Measurements from ENCODE around the gene SPOCK1.

DNA sequence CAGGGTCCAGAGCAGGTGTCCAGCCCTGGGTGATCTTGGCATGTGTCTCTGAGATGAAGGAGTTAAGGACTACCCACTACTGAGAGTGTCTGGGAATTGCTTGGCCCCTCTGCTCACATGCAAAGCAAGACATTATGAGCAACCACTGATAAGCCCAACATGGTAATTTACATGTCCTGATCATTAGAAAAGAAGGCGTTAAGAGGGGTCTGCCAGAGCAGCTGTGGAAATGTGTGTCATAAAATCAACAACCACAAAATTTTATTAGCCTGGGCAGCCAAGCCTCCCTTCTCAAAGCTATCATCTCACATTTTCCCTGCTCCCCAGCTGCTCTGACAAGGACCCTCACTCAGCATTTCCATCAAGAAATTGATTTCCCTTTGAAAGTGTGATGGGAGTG lies 351.0 kb downstream of the SPOCK1 start:
- TF ChIP-seq, protein P1, sequence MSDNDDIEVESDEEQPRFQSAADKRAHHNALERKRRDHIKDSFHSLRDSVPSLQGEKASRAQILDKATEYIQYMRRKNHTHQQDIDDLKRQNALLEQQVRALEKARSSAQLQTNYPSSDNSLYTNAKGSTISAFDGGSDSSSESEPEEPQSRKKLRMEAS (IDR thresholded peaks at IDR 0.05; ENCODE audit: insufficient read depth, insufficient read length): no peak
- TF ChIP-seq, protein P2, sequence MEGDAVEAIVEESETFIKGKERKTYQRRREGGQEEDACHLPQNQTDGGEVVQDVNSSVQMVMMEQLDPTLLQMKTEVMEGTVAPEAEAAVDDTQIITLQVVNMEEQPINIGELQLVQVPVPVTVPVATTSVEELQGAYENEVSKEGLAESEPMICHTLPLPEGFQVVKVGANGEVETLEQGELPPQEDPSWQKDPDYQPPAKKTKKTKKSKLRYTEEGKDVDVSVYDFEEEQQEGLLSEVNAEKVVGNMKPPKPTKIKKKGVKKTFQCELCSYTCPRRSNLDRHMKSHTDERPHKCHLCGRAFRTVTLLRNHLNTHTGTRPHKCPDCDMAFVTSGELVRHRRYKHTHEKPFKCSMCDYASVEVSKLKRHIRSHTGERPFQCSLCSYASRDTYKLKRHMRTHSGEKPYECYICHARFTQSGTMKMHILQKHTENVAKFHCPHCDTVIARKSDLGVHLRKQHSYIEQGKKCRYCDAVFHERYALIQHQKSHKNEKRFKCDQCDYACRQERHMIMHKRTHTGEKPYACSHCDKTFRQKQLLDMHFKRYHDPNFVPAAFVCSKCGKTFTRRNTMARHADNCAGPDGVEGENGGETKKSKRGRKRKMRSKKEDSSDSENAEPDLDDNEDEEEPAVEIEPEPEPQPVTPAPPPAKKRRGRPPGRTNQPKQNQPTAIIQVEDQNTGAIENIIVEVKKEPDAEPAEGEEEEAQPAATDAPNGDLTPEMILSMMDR (IDR thresholded peaks at IDR 0.05; ENCODE audit: extremely low read depth in 1 of 2, insufficient read depth in 1 of 2, low read depth in 1 of 2, low read length in 2 of 2): no peak
- no peak for TF ChIP-seq POLR2A (IDR thresholded peaks at IDR 0.05; ENCODE audit: low read depth, low read length)
- TF ChIP-seq EZH2 (IDR thresholded peaks at IDR 0.05; ENCODE audit: borderline replicate concordance, low read depth, low read length, severe bottlenecking): no peak
- no peak for TF ChIP-seq POLR2AphosphoS5 (IDR thresholded peaks at IDR 0.05; ENCODE audit: insufficient read depth, low read depth, low read length)
- TF ChIP-seq MYC (IDR thresholded peaks at IDR 0.05; ENCODE audit: low read depth, low read length): no peak

Data from endothelial cell of umbilical vein (primary cell).